NCI-H2227 (cell line): ENCODE measurements around the gene UTP25.
"Not testable (repeated sequence)": the region's sequence is repeated elsewhere in the genome, so short reads cannot be mapped to it uniquely, and the experiment has no call there.

ENCODE experiments used
- DNase-seq: peaks from one replicate; lab custom pipeline; 2025; ENCODE audit not compliant: unreplicated experiment; lab: John Stamatoyannopoulos, UW

The UTP25 gene

GRCh38 chr1:209827384-209828262 is at the start of gene UTP25:
Gene UTP25, plus strand, starts transcription at chr1:209827972. Its CDS starts 92 bp downstream, at chr1:209828064.
- peak; percentile 98 for DNase-seq

- DNase-seq: no peak
Measured at GRCh38 chr1:209778102-209778501, 49.7 kb upstream of the UTP25 start.

- no peak for DNase-seq
Measured at GRCh38 chr1:209780268-209780667, 47.5 kb upstream of the UTP25 start.

DNA sequence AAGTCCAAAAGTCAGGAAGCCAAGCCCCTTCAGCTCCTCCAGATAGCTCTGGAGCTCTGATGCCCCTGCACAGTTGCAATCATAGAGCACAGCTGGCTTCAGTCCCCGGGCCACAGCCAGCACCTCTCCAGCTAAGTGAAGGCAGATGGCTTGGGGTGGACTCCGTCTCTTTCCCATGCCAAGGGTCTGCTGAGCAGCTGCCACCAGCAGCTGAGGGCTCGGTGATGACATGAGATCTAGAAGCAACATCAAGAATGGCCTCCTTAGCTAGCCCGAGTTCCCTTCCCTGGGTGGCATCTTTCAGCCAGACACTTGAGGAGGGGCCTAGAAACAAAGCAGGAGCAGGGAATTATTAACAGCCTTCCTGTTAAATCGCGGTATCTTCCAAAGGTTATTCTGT is 44.4 kb upstream of the UTP25 start:
- DNase-seq: peak; percentile 38

DNA sequence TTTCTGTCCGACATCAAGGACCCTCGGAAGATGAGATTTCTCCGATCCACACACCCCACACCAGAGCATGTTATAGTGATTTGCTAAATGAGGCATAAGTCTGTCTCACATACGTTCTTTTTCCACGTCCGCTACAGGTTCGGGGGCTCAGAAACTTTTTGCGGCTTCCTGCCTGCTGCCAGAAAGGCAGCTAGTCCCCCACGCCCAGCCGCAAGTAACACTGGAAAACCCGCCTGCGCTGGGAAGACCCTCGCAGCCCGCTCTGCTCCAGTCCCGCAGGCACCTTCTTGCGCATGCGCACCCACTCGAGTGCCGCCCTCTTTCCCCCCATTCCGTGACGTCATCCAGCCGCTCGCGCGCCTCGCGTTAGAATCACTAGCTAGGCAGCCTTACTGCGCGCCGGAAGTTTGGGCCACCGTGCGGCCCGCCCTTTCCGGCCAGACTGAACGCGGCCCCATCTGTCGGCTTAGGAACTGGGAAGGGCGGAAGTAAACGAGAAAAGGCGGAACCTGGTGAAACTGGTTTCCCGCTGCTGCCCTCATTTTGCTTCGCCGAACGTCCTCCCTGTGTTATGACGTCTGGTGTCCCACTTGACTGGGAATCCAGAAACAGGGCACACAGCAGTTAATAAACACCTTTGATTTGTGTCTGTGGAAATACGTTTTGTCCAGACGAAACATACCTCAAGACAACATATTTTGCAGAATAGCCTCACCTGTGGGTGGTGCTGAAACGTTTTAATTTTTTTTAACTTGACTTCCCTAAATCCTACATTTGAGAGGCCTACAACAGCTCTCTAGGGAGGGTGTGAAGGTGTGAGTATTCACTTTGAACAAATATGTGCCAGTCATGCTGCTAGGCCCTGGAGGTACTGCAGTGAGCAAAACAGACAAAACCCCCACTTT is 43.3 kb upstream of the UTP25 start, which contains the start of gene C1orf74:
C1orf74 (minus strand) TSS at position 295 of the 905 bp plus-strand sequence. CDS start 925 bp downstream, outside the sequence.
- DNase-seq: peak; percentile 100

GRCh38 chr1:209785592-209785991 is 42.2 kb upstream of the UTP25 start:
- DNase-seq: no peak

DNA sequence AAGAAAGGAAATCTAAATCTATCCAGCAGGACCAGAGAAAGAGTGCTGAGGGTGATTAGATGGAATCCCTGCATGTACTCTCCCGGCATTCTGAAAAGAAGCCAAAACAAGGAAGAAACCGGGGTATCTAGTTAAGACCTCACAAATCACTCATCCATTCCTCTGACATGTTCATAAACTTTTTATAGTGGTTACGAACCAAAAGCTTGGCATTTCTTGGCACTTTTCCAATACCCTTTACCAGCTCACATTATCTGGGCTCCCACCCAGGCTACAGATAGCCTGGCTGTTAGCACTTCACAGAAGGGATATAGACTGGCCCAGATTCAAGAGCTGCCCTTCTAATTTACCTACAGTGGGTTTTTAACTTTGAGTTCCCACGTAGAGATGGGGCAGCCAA is 41.6 kb upstream of the UTP25 start:
- DNase-seq: no peak

DNA sequence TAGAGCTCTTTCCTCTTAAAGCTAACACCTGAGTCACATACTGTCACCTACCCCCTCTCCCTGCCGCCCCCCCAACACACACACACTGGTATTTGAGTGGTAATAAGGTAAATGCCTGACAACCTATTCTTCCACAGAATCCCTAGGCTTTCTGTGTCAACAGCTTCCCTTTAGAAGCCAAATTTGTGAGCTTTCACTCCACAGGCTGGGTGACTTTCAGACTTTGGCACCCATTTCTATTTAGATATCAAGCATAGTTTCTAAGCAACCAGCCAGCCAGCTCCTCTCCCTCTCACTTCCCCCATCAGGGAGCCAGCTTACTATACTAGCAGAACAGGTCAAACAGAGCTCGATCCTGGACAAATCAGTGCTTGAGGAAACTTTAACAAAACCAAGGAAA is 40.2 kb upstream of the UTP25 start:
- no peak for DNase-seq

- no peak for DNase-seq
Measured at GRCh38 chr1:209789245-209789644, 38.5 kb upstream of the UTP25 start.

GRCh38 chr1:209790286-209791193 is 37.2 kb upstream of the UTP25 start:
- DNase-seq: no peak

- DNase-seq: no peak
Measured at GRCh38 chr1:209791920-209792319, 35.9 kb upstream of the UTP25 start.

DNA sequence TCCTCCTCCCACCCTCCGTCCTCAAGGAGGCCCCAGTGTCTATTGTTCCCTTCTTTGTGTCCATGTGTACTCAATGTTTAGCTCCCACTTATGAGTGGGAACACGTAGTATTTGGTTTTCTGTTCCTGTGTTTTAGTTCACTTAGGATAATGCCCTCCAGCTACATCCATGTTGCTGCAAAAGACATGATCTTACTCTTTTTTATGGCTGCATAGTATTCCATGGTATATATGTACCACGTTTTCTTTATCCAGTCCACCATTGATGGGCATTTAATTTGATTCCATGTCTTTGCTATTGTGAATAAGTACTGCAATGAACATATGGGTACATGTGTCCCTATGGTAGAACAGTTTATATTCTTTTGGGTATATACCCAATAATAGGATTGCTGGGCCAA is 34.1 kb upstream of the UTP25 start:
- not testable (repeated sequence) for DNase-seq

DNA sequence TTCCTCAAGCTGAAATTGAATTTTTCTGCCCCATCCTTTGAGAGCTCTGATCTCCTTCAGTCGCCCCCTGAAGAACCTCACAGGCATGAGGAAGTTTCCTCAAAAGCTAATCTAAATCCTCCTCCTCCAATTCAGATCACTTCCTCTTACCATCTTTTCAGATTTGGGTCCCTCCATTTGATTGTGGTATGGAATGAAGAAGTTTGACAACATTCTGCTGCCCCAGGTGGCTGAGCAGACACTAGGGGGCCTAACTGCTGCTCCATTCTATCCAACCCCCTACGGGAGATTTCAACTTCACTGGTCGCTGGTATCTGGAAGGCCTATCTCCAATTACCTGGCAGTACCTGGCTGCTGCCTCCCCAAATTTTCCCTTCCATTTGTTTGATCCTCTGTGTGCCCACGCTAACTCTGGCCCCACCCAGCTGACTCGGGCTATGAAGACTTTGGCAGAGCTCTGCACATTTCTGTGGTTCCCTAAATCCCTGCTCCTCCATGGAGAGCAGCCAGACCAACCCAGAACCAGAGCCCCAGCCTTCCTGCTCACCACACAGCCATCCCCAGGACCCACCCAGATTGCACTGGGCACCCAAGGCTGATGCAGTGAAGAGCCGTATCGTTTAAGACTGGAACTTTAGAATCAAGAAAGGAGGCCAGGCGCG is 29.7 kb upstream of the UTP25 start:
- no peak for DNase-seq

- DNase-seq: no peak
Measured at GRCh38 chr1:209800984-209801834, 26.6 kb upstream of the UTP25 start.

GRCh38 chr1:209802117-209802779 is 25.5 kb upstream of the UTP25 start:
- DNase-seq: no peak

DNA sequence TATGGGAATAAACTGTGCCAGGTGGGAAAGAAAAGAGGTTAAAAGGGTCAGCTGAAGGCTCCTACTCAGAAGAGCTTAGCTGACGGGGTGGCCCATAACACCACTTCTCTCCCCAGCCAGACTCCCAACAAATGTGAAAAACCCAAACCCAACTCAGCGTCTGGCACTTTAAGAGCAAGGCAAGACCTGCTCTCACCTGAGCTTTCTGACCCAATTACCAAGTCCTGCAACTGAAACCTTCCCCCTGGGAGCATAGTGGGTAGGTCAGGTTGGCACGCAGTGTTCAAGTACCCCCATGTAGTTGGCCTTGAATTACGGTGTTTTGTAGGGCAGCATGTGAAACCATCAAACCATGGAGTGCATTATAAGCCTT is 25.0 kb upstream of the UTP25 start:
- no peak for DNase-seq

DNA sequence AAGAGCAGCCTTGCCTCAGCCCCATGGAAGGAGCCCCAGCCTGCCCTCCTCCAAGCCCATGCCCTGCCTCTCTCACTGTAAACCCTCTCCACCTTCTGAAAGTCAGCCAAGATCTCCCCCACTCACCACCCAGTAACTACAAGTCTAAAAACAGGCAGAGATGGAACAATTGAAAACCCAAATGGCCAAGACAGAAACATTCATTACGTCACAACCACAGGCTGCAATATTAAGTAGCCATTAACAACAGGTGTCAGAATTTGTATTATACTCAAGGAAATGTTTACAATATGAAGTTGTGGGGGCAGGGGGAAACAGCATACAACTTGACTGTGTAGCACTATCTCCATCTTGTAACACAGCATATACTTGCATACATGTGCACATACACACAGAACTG is 24.2 kb upstream of the UTP25 start:
- no peak for DNase-seq

DNA sequence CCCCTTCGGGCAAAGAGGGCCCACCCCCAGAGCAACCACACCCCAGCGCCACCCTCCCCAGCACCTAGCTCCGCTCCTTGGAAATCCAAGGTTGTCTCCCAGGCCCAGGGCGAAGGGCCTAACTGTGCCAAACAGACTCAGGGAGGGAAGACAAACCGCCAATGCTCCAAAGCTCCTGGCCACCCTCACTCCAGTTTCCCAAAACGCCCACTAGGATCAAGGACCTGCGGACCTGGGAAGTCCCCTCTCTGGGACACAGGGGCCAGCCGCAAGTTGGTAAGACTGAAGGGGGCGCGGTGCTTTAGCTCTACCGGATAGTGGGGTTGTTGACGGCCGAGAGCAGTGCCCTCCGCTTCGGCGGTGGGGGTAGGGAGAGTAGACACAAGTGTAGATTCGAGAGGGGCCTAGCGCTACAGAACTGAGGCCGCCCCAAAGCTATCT is 22.4 kb upstream of the UTP25 start:
- no peak for DNase-seq
